ENCODE measurements around the gene ABCF3.

The ABCF3 gene

GRCh38 chr3:184185461-184186183 is 377 bp upstream of the ABCF3 start (continued):
- TF ChIP-seq PATZ1 (tag by site-specific recombination; IDR thresholded peaks at IDR 0.05) (peak; percentile 84), SALL2 (tag by site-specific recombination; IDR thresholded peaks at IDR 0.05; ENCODE audit: borderline replicate concordance) (no peak), ZBTB17 (tag by site-specific recombination; IDR thresholded peaks at IDR 0.05) (peak; percentile 79)

- no peaks in the 10 kb centered on the region for H3K9me3 ChIP-seq (ENCODE audit: control insufficient read depth, insufficient read depth, low read depth, low read length)
- H3K4me3 ChIP-seq (ENCODE audit: low read depth, low read length): peak overlapping the region; percentile 91
- ChIA-PET CTCF (interaction anchor here (0.5 to 1.0 kb wide), 6 partner anchors 41 to 931 kb away, joined by 3 to 5 read pairs (median 4); no protein-coding TSS in a partner anchor), POLR2A (interaction anchor here (1.8 to 2.3 kb wide), 2 partner anchors 10 to 13 kb away, joined by 15 to 34 read pairs; partner anchors contain the start of gene AP2M1)
- TF ChIP-seq EGR2 (tag by site-specific recombination; IDR thresholded peaks at IDR 0.05; ENCODE audit: low read depth): peak; percentile 66; the same call in 1 of the 2 replicates
- no peak for TF ChIP-seq ZNF521 (tag by site-specific recombination; IDR thresholded peaks at IDR 0.05)
- TF ChIP-seq ZFHX2 (tag by site-specific recombination; conservative IDR thresholded peaks at IDR 0.05): peak; percentile 60
- 0 out of 2 replicates have a peak, but pooled peaks cover 5% of the 10 kb centered on the region for H3K4me1 ChIP-seq (ENCODE audit: control insufficient read depth, insufficient read depth, low read length)
- no peak overlapping the region; the same call in 1 of the 2 replicates for H3K27ac ChIP-seq (ENCODE audit: extremely low read depth, low read depth, low read length)
- peaks cover 0 to 76% of the 10 kb centered on the region in 2 experiments; a peak in 2 of 3 replicates for H3K36me3 ChIP-seq (ENCODE audit: control insufficient read depth in 2 of 2, insufficient read depth in 1 of 2, low read length in 2 of 2)
Measured at GRCh38 chr3:184186902-184187207, 856 bp downstream of the ABCF3 start.

- POLR2A ChIA-PET: no interaction called here
- Histone ChIP-seq H3K9me3 (ENCODE audit: control insufficient read depth, insufficient read depth, low read depth, low read length) (no peaks in the 10 kb centered on the region), H3K4me3 (ENCODE audit: low read depth, low read length) (no peak overlapping the region), H3K4me1 (ENCODE audit: control insufficient read depth, insufficient read depth, low read length) (0 out of 2 replicates have a peak, but pooled peaks cover 5% of the 10 kb centered on the region), H3K27ac (ENCODE audit: extremely low read depth, low read depth, low read length) (no peak overlapping the region), H3K36me3 (ENCODE audit: control insufficient read depth in 2 of 2, insufficient read depth in 1 of 2, low read length in 2 of 2) (peaks cover 0 to 76% of the 10 kb centered on the region in 2 experiments; a peak in 2 of 3 replicates)
- TF ChIP-seq ZNF16 (tag by site-specific recombination; IDR thresholded peaks at IDR 0.05; ENCODE audit: low read depth) (no peak), ZFHX2 (tag by site-specific recombination; conservative IDR thresholded peaks at IDR 0.05) (no peak), ZNF140 (tag by site-specific recombination; IDR thresholded peaks at IDR 0.05) (no peak), ZBTB10 (tag by site-specific recombination; IDR thresholded peaks at IDR 0.05) (no peak), ZNF530 (tag by site-specific recombination; IDR thresholded peaks at IDR 0.05; ENCODE audit: low read depth) (no peak)
- CTCF ChIA-PET: no interaction called here
Measured at GRCh38 chr3:184188080-184188479, 2.1 kb downstream of the ABCF3 start.

- no peak overlapping the region for H3K27ac ChIP-seq (ENCODE audit: extremely low read depth, low read depth, low read length)
- ChIA-PET POLR2A (no interaction called here), CTCF (interaction anchor here (0.9 kb wide), 1 partner anchor 345 kb away, joined by 3 read pairs; no protein-coding TSS in a partner anchor)
- H3K36me3 ChIP-seq (ENCODE audit: control insufficient read depth in 2 of 2, insufficient read depth in 1 of 2, low read length in 2 of 2): peaks cover 0 to 76% of the 10 kb centered on the region in 2 experiments; a peak in 2 of 3 replicates
- no peaks in the 10 kb centered on the region for H3K9me3 ChIP-seq (ENCODE audit: control insufficient read depth, insufficient read depth, low read depth, low read length)
- H3K4me1 ChIP-seq (ENCODE audit: control insufficient read depth, insufficient read depth, low read length): 0 out of 2 replicates have a peak, but pooled peaks cover 5% of the 10 kb centered on the region
- no peak overlapping the region for H3K4me3 ChIP-seq (ENCODE audit: low read depth, low read length)
- TF ChIP-seq ZNF146 (tag by site-specific recombination; IDR thresholded peaks at IDR 0.05) (no peak), ZNF16 (tag by site-specific recombination; IDR thresholded peaks at IDR 0.05; ENCODE audit: low read depth) (no peak), ZNF248 (tag by site-specific recombination; IDR thresholded peaks at IDR 0.05) (no peak), ZNF514 (tag by site-specific recombination; IDR thresholded peaks at IDR 0.05) (no peak), ZNF776 (tag by site-specific recombination; IDR thresholded peaks at IDR 0.05; ENCODE audit: borderline replicate concordance) (no peak), ZNF76 (tag by site-specific recombination; IDR thresholded peaks at IDR 0.05; ENCODE audit: borderline replicate concordance, low read depth) (no peak), ZNF510 (tag by site-specific recombination; IDR thresholded peaks at IDR 0.05; ENCODE audit: insufficient replicate concordance) (no peak), ZNF830 (tag by site-specific recombination; IDR thresholded peaks at IDR 0.05; ENCODE audit: low read depth) (no peak), ZNF133 (tag by site-specific recombination; IDR thresholded peaks at IDR 0.05) (no peak), ZNF341 (tag by site-specific recombination; IDR thresholded peaks at IDR 0.05; ENCODE audit: low read depth) (no peak), ZNF266 (tag by site-specific recombination; IDR thresholded peaks at IDR 0.05; ENCODE audit: low read depth) (no peak), ZNF596 (tag by site-specific recombination; IDR thresholded peaks at IDR 0.05) (no peak), SCRT2 (tag by site-specific recombination; IDR thresholded peaks at IDR 0.05) (no peak), ZNF404 (tag by site-specific recombination; IDR thresholded peaks at IDR 0.05) (no peak), OSR2 (tag by site-specific recombination; IDR thresholded peaks at IDR 0.05) (no peak), HOXD13 (CRISPR knock-in tag; IDR thresholded peaks at IDR 0.05; ENCODE audit: borderline replicate concordance) (no peak), ZNF2 (tag by site-specific recombination; IDR thresholded peaks at IDR 0.05) (no peak)
Measured at GRCh38 chr3:184189421-184189820, 3.4 kb downstream of the ABCF3 start.
